GM21576 (cell line): ENCODE measurements around the gene EFL1.
A peak's percentile ranks its signal among the peaks of the same experiment; 100 is the strongest.
"Not testable (repeated sequence)": the region's sequence is repeated elsewhere in the genome, so short reads cannot be mapped to it uniquely, and the experiment has no call there.

ENCODE experiments used
- ATAC-seq: cut with Tn5 transposase; IDR thresholded peaks from one replicate; pipeline ENCODE4 v1.9.1; 2021; ENCODE audit warnings: mild to moderate bottlenecking, moderate library complexity; ENCODE audit not compliant: unreplicated experiment

The EFL1 gene

GRCh38 chr15:82262422-82263026 lies at the start of gene EFL1, which contains the start of gene SAXO2:
EFL1 (minus strand) TSS chr15:82262734; CDS start chr15:82261778, 956 bp downstream.
SAXO2 (plus strand) TSS chr15:82262818; CDS start chr15:82262880, 62 bp downstream.
- peak; percentile 94 for ATAC-seq

- ATAC-seq, result not testable (repeated sequence)
Measured at GRCh38 chr15:82311321-82311720, 48.8 kb upstream of the EFL1 start.

- ATAC-seq, result no peak
Measured at GRCh38 chr15:82309802-82310201, 47.3 kb upstream of the EFL1 start.

GRCh38 chr15:82307714-82308081 lies 45.2 kb upstream of the EFL1 start:
- ATAC-seq, result no peak

- no peak for ATAC-seq
Measured at GRCh38 chr15:82306791-82307713, 44.5 kb upstream of the EFL1 start.

GRCh38 chr15:82305621-82306048 lies 43.1 kb upstream of the EFL1 start:
- ATAC-seq, result no peak

- no peak for ATAC-seq
Measured at GRCh38 chr15:82304778-82305090, 42.2 kb upstream of the EFL1 start.

GRCh38 chr15:82303956-82304777 lies 41.6 kb upstream of the EFL1 start:
- no peak for ATAC-seq

GRCh38 chr15:82301296-82302016 lies 38.9 kb upstream of the EFL1 start:
- ATAC-seq, result no peak

- ATAC-seq, result no peak
Measured at GRCh38 chr15:82300883-82301282, 38.3 kb upstream of the EFL1 start.

- ATAC-seq, result not testable (repeated sequence)
Measured at GRCh38 chr15:82300326-82300725, 37.8 kb upstream of the EFL1 start.

GRCh38 chr15:82299511-82299914 lies 37.0 kb upstream of the EFL1 start:
- not testable (repeated sequence) for ATAC-seq

- no peak for ATAC-seq
Measured at GRCh38 chr15:82298520-82298919, 36.0 kb upstream of the EFL1 start.

GRCh38 chr15:82298032-82298431 lies 35.5 kb upstream of the EFL1 start:
- no peak for ATAC-seq

GRCh38 chr15:82297546-82297945 lies 35.0 kb upstream of the EFL1 start:
- ATAC-seq, result no peak

GRCh38 chr15:82294061-82294690 lies 31.6 kb upstream of the EFL1 start:
- no peak for ATAC-seq

- no peak for ATAC-seq
Measured at GRCh38 chr15:82292271-82292670, 29.7 kb upstream of the EFL1 start.

GRCh38 chr15:82288202-82288601 lies 25.7 kb upstream of the EFL1 start:
- not testable (repeated sequence) for ATAC-seq

- ATAC-seq, result peak; percentile 93
Measured at GRCh38 chr15:82286475-82286874, 23.9 kb upstream of the EFL1 start.

GRCh38 chr15:82284381-82284780 lies 21.8 kb upstream of the EFL1 start:
- not testable (repeated sequence) for ATAC-seq
